HG02623 (cell line): ENCODE measurements around the gene GNS.
"Not testable (repeated sequence)": the region's sequence is repeated elsewhere in the genome, so short reads cannot be mapped to it uniquely, and the experiment has no call there.

ENCODE experiments used
- ATAC-seq: cut with Tn5 transposase; IDR thresholded peaks from one replicate; pipeline ENCODE4 v1.9.1; 2021; ENCODE audit warnings: moderate library complexity; ENCODE audit not compliant: unreplicated experiment

GNS gene

GRCh38 chr12:64780132-64780530, 20.9 kb upstream of the GNS start:
- ATAC-seq = no peak

- ATAC-seq = no peak
These were observed 20.3 kb upstream of the GNS start for GRCh38 chr12:64779354-64779974.

- not testable (repeated sequence) for ATAC-seq
These were observed 16.0 kb upstream of the GNS start for GRCh38 chr12:64775147-64775736.

- ATAC-seq = no peak
These were observed 14.2 kb upstream of the GNS start for GRCh38 chr12:64773386-64773785.

GRCh38 chr12:64767495-64767894, 8.3 kb upstream of the GNS start:
- no peak for ATAC-seq

- ATAC-seq = no peak
These were observed 1.8 kb upstream of the GNS start for GRCh38 chr12:64760808-64761573.

GRCh38 chr12:64757771-64758170, 1.4 kb downstream of the GNS start:
- no peak for ATAC-seq

GRCh38 chr12:64756376-64756775, 2.8 kb downstream of the GNS start:
- ATAC-seq = peak; percentile 38

GRCh38 chr12:64753427-64753826, 5.8 kb downstream of the GNS start:
- ATAC-seq = no peak

- no peak for ATAC-seq
These were observed 6.4 kb downstream of the GNS start for GRCh38 chr12:64752833-64753238.

GRCh38 chr12:64752032-64752431, 7.2 kb downstream of the GNS start:
- ATAC-seq = no peak

GRCh38 chr12:64749461-64750200, 9.6 kb downstream of the GNS start:
- no peak for ATAC-seq

GRCh38 chr12:64747695-64748094, 11.5 kb downstream of the GNS start:
- ATAC-seq = no peak

GRCh38 chr12:64746663-64747062, 12.5 kb downstream of the GNS start:
- ATAC-seq = no peak

- no peak for ATAC-seq
These were observed 13.2 kb downstream of the GNS start for GRCh38 chr12:64745980-64746379.

GRCh38 chr12:64745259-64745807, 13.9 kb downstream of the GNS start:
- ATAC-seq = no peak

GRCh38 chr12:64744422-64745258, 14.6 kb downstream of the GNS start:
- ATAC-seq = no peak

- ATAC-seq = no peak
These were observed 16.0 kb downstream of the GNS start for GRCh38 chr12:64743206-64743605.

- ATAC-seq = no peak
These were observed 16.8 kb downstream of the GNS start for GRCh38 chr12:64742416-64742815.

- no peak for ATAC-seq
These were observed 18.6 kb downstream of the GNS start for GRCh38 chr12:64740646-64741045.
